K562 (cell line): ENCODE data around the gene CLHC1. TPM values are rescaled to one million over a fixed set of nuclear protein-coding genes. Genes with fewer than 3 reads are reported as not detected.

ENCODE experiments used
- CREM ChIP-seq: IDR thresholded peaks from 2 replicates; pipeline ENCODE4 v1.6.1; 2014; ENCODE audit warnings: antibody characterized with exemption, low read depth
- ETV6 ChIP-seq, 3 experiments: fragments of 150-350 bp in 1 of 3; sonication (generic) in 1 of 3; formaldehyde crosslinking in 1 of 3; IDR thresholded peaks; 2 replicates each; pipeline versions ENCODE4 v1.6.1 to v1.8.0; 2014 to 2022; ENCODE audit warnings: borderline replicate concordance in 2 of 3, low read depth in 2 of 3, antibody characterized with exemption in 1 of 3, low read length in 1 of 3, mild to moderate bottlenecking in 1 of 3, missing genetic modification reagents in 1 of 3
- GTF2A2 ChIP-seq: IDR thresholded peaks from 2 replicates; pipeline ENCODE4 v1.6.1; 2016; ENCODE audit warnings: mild to moderate bottlenecking, missing genetic modification characterization, missing compliant biosample characterization
- HNRNPL ChIP-seq: fragments of 200-400 bp; formaldehyde crosslinking; IDR thresholded peaks from 2 replicates; pipeline ENCODE4 v1.6.1; 2017; ENCODE audit warnings: low read depth, mild to moderate bottlenecking, low read length
- MAFG ChIP-seq: fragments of 450-650 bp; conservative IDR thresholded peaks from 2 replicates; pipeline ENCODE4 v1.6.1; 2016; ENCODE audit warnings: missing genetic modification characterization, missing compliant biosample characterization
- POLR2A ChIP-seq: fragments of 450-650 bp; conservative IDR thresholded peaks from 2 replicates; pipeline ENCODE4 v1.6.1; 2016
- SAFB2 ChIP-seq: fragments of 200-400 bp; formaldehyde crosslinking; IDR thresholded peaks from 2 replicates; pipeline ENCODE4 v1.6.1; 2018; ENCODE audit warnings: borderline replicate concordance, low read length, low read depth, moderate library complexity; ENCODE audit not compliant: severe bottlenecking
- SREBF1 ChIP-seq: fragments of 150-350 bp; IDR thresholded peaks from 2 replicates; pipeline ENCODE4 v1.6.1; 2014; ENCODE audit warnings: antibody characterized with exemption, low read depth, low read length, borderline replicate concordance
- STAT5B ChIP-seq: fragments of 250-450 bp; sonication (Bioruptor Pico); IDR thresholded peaks from 2 replicates; pipeline ENCODE4 v1.8.0; 2021; ENCODE audit warnings: mild to moderate bottlenecking, inconsistent platforms
- SUPT5H ChIP-seq: fragments of 450-650 bp; IDR thresholded peaks from 2 replicates; pipeline ENCODE4 v1.6.1; 2016
- ZNF699 ChIP-seq: fragments of 250-450 bp; sonication (Bioruptor Pico); IDR thresholded peaks from 2 replicates; pipeline ENCODE4 v1.8.0; 2021; ENCODE audit warnings: mild to moderate bottlenecking, moderate library complexity; ENCODE audit not compliant: insufficient replicate concordance
- polyA plus RNA-seq, 8 experiments: library from polyadenylated mRNA; depleted of rRNA in 4 of 8; stranded (reverse) in 5 of 8; unstranded in 3 of 8; fragments of >200 nt; fragmentation: Nextera tagmentation in 2 of 8; fragmentation: Illumina TruSeq in 1 of 8; extraction: Ambion mirVana in 2 of 8; extraction: Trizol in 1 of 8; gene quantifications; 2 replicates each; pipeline versions ENCODE4 v1.2.1 to v1.2.3, GENCODE V29; 2011 to 2014; ENCODE audit warnings: inconsistent platforms in 1 of 8, missing spikeins in 1 of 8
- total RNA-seq, 7 experiments: library from RNA; depleted of rRNA in 6 of 7; stranded (reverse); fragments of >200 nt in 6 of 7; fragmentation: Illumina TruSeq in 2 of 7; extraction: Trizol in 2 of 7; gene quantifications; 2 replicates each; pipeline versions ENCODE4 v1.2.1 to v1.2.3, GENCODE V29; 2011 to 2021; ENCODE audit warnings: low replicate concordance in 1 of 7
- TF ChIP-seq, protein P1 (sequence below): sonication (generic); formaldehyde crosslinking; IDR thresholded peaks from 2 replicates; pipeline ENCODE4 v1.8.0; 2022; ENCODE audit warnings: missing genetic modification reagents, mild to moderate bottlenecking, borderline replicate concordance
- TF ChIP-seq, protein P2 (sequence below): fragments of 250-450 bp; sonication (Bioruptor Pico); IDR thresholded peaks from 2 replicates; pipeline ENCODE4 v1.5.0; 2021; ENCODE audit warnings: mild to moderate bottlenecking, borderline replicate concordance
- TF ChIP-seq, protein P3 (sequence below): fragments of 200-800 bp; sonication (Bioruptor generic); IDR thresholded peaks from 2 replicates; pipeline ENCODE4 v1.6.1; 2017; ENCODE audit warnings: missing genetic modification characterization, missing compliant biosample characterization
- TF ChIP-seq, protein P4 (sequence below): fragments of 250-450 bp; sonication (Bioruptor Pico); IDR thresholded peaks from 2 replicates; pipeline ENCODE4 v1.5.1; 2021; ENCODE audit warnings: mild to moderate bottlenecking
- TF ChIP-seq, protein P5 (sequence below): fragments of 200-400 bp; formaldehyde crosslinking; IDR thresholded peaks from 2 replicates; pipeline ENCODE4 v1.6.1; 2017; ENCODE audit warnings: mild to moderate bottlenecking, low read depth, low read length, moderate library complexity

CLHC1 gene
- total and polyA plus RNA-seq, 9 of the 15 experiments (the other 6 are each of a cell fraction or from before 2014, with no cell fraction given): 3.7 to 14.3 (median 8.6) TPM

DNA sequence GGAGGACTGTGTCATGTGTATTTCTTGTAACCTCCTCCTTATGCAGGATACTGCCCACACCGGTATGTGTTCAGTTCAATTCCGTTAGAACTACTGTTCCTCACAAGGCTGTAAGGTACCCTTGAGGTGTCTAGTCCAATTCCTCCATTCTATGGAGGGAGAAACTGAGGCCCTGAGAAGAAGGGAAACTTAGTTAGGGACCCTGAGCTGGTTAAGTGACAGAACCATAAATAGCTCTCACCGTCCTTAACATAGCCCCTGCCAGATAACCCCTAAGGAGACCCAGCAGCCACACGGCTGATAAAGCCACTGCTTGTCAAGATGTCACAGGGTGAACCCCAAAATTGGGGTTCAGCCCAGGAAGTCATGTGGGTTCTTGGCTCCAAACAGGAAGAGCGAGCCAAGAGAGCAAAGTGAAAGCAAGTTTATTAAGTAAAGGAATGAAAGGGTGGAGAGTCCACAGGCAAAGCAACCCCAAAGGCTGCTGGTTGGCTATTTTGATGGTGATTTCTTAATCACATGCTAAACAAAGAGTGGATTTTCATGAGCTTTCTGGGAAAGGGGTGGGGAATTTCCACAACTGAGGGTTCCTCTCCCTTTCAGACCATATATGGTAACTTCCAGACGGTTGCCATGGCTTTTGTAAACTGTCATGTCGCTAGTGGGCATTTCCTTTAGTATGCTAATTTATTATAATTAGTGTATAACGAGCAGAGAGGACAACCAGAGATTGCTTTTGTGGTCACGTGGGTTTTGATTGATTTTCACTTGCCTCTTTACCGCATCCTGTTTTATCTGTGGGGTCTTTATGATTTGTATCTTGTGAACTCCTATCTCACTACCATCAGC lies 98.4 kb downstream of the CLHC1 start (continued):
- TF ChIP-seq, protein P1, sequence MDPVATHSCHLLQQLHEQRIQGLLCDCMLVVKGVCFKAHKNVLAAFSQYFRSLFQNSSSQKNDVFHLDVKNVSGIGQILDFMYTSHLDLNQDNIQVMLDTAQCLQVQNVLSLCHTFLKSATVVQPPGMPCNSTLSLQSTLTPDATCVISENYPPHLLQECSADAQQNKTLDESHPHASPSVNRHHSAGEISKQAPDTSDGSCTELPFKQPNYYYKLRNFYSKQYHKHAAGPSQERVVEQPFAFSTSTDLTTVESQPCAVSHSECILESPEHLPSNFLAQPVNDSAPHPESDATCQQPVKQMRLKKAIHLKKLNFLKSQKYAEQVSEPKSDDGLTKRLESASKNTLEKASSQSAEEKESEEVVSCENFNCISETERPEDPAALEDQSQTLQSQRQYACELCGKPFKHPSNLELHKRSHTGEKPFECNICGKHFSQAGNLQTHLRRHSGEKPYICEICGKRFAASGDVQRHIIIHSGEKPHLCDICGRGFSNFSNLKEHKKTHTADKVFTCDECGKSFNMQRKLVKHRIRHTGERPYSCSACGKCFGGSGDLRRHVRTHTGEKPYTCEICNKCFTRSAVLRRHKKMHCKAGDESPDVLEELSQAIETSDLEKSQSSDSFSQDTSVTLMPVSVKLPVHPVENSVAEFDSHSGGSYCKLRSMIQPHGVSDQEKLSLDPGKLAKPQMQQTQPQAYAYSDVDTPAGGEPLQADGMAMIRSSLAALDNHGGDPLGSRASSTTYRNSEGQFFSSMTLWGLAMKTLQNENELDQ: no peak
- TF ChIP-seq HNRNPL (no peak), ETV6 (IDR thresholded peaks at IDR 0.05; ENCODE audit: borderline replicate concordance in 1 of 2, low read depth in 2 of 2, low read length in 1 of 2) (no peak), ETV6 (CRISPR knock-in tag; IDR thresholded peaks at IDR 0.05; ENCODE audit: borderline replicate concordance) (no peak), STAT5B (CRISPR knock-in tag) (no peak), ZNF699 (CRISPR knock-in tag) (no peak), SUPT5H (no peak), GTF2A2 (no peak), CREM (0 out of 2 replicates have a peak, but pooled peaks have one; percentile 41), SREBF1 (no peak), POLR2A (peak; percentile 44; the same call in 1 of the 2 replicates), SAFB2 (no peak), MAFG (tag) (no peak)
- TF ChIP-seq, protein P2, sequence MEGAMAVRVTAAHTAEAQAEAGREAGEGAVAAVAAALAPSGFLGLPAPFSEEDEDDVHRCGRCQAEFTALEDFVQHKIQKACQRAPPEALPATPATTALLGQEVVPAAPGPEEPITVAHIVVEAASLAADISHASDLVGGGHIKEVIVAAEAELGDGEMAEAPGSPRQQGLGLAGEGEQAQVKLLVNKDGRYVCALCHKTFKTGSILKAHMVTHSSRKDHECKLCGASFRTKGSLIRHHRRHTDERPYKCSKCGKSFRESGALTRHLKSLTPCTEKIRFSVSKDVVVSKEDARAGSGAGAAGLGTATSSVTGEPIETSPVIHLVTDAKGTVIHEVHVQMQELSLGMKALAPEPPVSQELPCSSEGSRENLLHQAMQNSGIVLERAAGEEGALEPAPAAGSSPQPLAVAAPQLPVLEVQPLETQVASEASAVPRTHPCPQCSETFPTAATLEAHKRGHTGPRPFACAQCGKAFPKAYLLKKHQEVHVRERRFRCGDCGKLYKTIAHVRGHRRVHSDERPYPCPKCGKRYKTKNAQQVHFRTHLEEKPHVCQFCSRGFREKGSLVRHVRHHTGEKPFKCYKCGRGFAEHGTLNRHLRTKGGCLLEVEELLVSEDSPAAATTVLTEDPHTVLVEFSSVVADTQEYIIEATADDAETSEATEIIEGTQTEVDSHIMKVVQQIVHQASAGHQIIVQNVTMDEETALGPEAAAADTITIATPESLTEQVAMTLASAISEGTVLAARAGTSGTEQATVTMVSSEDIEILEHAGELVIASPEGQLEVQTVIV (CRISPR knock-in tag): no peak
- TF ChIP-seq, protein P3, sequence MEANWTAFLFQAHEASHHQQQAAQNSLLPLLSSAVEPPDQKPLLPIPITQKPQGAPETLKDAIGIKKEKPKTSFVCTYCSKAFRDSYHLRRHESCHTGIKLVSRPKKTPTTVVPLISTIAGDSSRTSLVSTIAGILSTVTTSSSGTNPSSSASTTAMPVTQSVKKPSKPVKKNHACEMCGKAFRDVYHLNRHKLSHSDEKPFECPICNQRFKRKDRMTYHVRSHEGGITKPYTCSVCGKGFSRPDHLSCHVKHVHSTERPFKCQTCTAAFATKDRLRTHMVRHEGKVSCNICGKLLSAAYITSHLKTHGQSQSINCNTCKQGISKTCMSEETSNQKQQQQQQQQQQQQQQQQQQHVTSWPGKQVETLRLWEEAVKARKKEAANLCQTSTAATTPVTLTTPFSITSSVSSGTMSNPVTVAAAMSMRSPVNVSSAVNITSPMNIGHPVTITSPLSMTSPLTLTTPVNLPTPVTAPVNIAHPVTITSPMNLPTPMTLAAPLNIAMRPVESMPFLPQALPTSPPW (CRISPR knock-in tag): peak; percentile 49; the same call in 1 of the 2 replicates
- TF ChIP-seq, protein P4, sequence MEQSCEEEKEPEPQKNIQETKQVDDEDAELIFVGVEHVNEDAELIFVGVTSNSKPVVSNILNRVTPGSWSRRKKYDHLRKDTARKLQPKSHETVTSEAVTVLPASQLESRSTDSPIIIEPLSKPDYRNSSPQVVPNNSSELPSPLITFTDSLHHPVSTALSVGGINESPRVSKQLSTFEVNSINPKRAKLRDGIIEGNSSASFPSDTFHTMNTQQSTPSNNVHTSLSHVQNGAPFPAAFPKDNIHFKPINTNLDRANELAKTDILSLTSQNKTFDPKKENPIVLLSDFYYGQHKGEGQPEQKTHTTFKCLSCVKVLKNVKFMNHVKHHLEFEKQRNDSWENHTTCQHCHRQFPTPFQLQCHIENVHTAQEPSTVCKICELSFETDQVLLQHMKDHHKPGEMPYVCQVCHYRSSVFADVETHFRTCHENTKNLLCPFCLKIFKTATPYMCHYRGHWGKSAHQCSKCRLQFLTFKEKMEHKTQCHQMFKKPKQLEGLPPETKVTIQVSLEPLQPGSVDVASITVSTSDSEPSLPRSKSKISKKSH (CRISPR knock-in tag): no peak
- TF ChIP-seq, protein P5, sequence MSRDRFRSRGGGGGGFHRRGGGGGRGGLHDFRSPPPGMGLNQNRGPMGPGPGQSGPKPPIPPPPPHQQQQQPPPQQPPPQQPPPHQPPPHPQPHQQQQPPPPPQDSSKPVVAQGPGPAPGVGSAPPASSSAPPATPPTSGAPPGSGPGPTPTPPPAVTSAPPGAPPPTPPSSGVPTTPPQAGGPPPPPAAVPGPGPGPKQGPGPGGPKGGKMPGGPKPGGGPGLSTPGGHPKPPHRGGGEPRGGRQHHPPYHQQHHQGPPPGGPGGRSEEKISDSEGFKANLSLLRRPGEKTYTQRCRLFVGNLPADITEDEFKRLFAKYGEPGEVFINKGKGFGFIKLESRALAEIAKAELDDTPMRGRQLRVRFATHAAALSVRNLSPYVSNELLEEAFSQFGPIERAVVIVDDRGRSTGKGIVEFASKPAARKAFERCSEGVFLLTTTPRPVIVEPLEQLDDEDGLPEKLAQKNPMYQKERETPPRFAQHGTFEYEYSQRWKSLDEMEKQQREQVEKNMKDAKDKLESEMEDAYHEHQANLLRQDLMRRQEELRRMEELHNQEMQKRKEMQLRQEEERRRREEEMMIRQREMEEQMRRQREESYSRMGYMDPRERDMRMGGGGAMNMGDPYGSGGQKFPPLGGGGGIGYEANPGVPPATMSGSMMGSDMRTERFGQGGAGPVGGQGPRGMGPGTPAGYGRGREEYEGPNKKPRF: no peak
